ENCODE results near the gene NGRN.
A peak's percentile ranks its signal among the peaks of the same experiment; 100 is the strongest.

NGRN gene

GRCh38 chr15:90265271-90266060 is at the start of gene NGRN:
Gene NGRN (plus strand): TSS chr15:90265672. CDS start chr15:90265713, 41 bp downstream.
- DNase-seq (ENCODE audit: low read depth in 1 of 2, low spot score in 1 of 2) = peak; percentile 86

GRCh38 chr15:90217671-90218394 is 47.6 kb upstream of the NGRN start:
- no peak for DNase-seq (ENCODE audit: low read depth in 1 of 2, low spot score in 1 of 2)

- no peak for DNase-seq (ENCODE audit: low read depth in 1 of 2, low spot score in 1 of 2)
These were observed 45.9 kb upstream of the NGRN start for GRCh38 chr15:90219421-90220141.

GRCh38 chr15:90221246-90221900 is 44.1 kb upstream of the NGRN start:
- no peak for DNase-seq (ENCODE audit: low read depth in 1 of 2, low spot score in 1 of 2)

- no peak for DNase-seq (ENCODE audit: low read depth in 1 of 2, low spot score in 1 of 2)
These were observed 42.9 kb upstream of the NGRN start for GRCh38 chr15:90222547-90222946.

- DNase-seq (ENCODE audit: low read depth in 1 of 2, low spot score in 1 of 2) = no peak
These were observed 41.9 kb upstream of the NGRN start for GRCh38 chr15:90223441-90224165.

GRCh38 chr15:90225047-90225446 is 40.4 kb upstream of the NGRN start:
- no peak for DNase-seq (ENCODE audit: low read depth in 1 of 2, low spot score in 1 of 2)

GRCh38 chr15:90225504-90226234 is 39.8 kb upstream of the NGRN start:
- no peak for DNase-seq (ENCODE audit: low read depth in 1 of 2, low spot score in 1 of 2)

GRCh38 chr15:90227336-90227735 is 38.1 kb upstream of the NGRN start:
- DNase-seq (ENCODE audit: low read depth in 1 of 2, low spot score in 1 of 2) = no peak

GRCh38 chr15:90227816-90228772 is 37.4 kb upstream of the NGRN start:
- DNase-seq (ENCODE audit: low read depth in 1 of 2, low spot score in 1 of 2) = no peak

- no peak for DNase-seq (ENCODE audit: low read depth in 1 of 2, low spot score in 1 of 2)
These were observed 36.5 kb upstream of the NGRN start for GRCh38 chr15:90228960-90229359.

- no peak for DNase-seq (ENCODE audit: low read depth in 1 of 2, low spot score in 1 of 2)
These were observed 35.4 kb upstream of the NGRN start for GRCh38 chr15:90230071-90230494.

- no peak for DNase-seq (ENCODE audit: low read depth in 1 of 2, low spot score in 1 of 2)
These were observed 34.9 kb upstream of the NGRN start for GRCh38 chr15:90230610-90231009.

- DNase-seq (ENCODE audit: low read depth in 1 of 2, low spot score in 1 of 2) = peak; percentile 57 to 61
These were observed 34.1 kb upstream of the NGRN start for GRCh38 chr15:90231028-90232017.

- DNase-seq (ENCODE audit: low read depth in 1 of 2, low spot score in 1 of 2) = no peak
These were observed 33.3 kb upstream of the NGRN start for GRCh38 chr15:90232196-90232595.

GRCh38 chr15:90232941-90233386 is 32.5 kb upstream of the NGRN start:
- no peak for DNase-seq (ENCODE audit: low read depth in 1 of 2, low spot score in 1 of 2)

GRCh38 chr15:90233387-90234095 is 31.9 kb upstream of the NGRN start, which contains the start of gene CIB1:
Gene CIB1 (minus strand): TSS chr15:90233941. CDS start chr15:90233885, 56 bp downstream.
- peak; percentile 92 to 97 for DNase-seq (ENCODE audit: low read depth in 1 of 2, low spot score in 1 of 2)
